Hepatocyte (in vitro differentiated cells): ENCODE measurements around the gene GORAB. TPM values are rescaled to one million over a fixed set of nuclear protein-coding genes. Genes with fewer than 3 reads are reported as not detected.

ENCODE experiments used
- DNase-seq: peaks from one replicate; pipeline ENCODE4 v3.0.0-alpha.2; 2016; ENCODE audit warnings: low spot score
- H2AFZ ChIP-seq: fragments of 200-600 bp; sonication (generic); 2 replicates; pipeline ENCODE4 v1.6.0; 2016; ENCODE audit warnings: antibody characterized with exemption, mild to moderate bottlenecking
- H3K27ac ChIP-seq: fragments of 200-600 bp; sonication (generic); 2 replicates; pipeline ENCODE4 v1.5.1; 2016; ENCODE audit warnings: mild to moderate bottlenecking
- H3K27me3 ChIP-seq: fragments of 200-600 bp; sonication (generic); 2 replicates; pipeline ENCODE4 v1.6.1; 2016
- H3K36me3 ChIP-seq: fragments of 200-600 bp; sonication (generic); replicated peaks from 2 replicates; pipeline ENCODE4 v1.5.1; 2016; ENCODE audit warnings: low read depth; ENCODE audit not compliant: insufficient read depth
- H3K4me1 ChIP-seq: fragments of 200-600 bp; sonication (generic); 2 replicates; pipeline ENCODE4 v1.5.1; 2016; ENCODE audit warnings: mild to moderate bottlenecking, moderate library complexity; ENCODE audit not compliant: insufficient read depth
- H3K4me2 ChIP-seq: fragments of 200-600 bp; sonication (generic); 2 replicates; pipeline ENCODE4 v1.6.0; 2016
- H3K4me3 ChIP-seq: fragments of 200-600 bp; sonication (generic); 2 replicates; pipeline ENCODE4 v1.5.1; 2016; ENCODE audit warnings: mild to moderate bottlenecking
- H3K79me2 ChIP-seq: fragments of 200-600 bp; sonication (generic); 2 replicates; pipeline ENCODE4 v1.6.0; 2017; ENCODE audit warnings: mild to moderate bottlenecking
- H3K9me2 ChIP-seq: fragments of 200-600 bp; sonication (generic); replicated peaks from 2 replicates; pipeline ENCODE4 v1.6.0; 2017; ENCODE audit warnings: mild to moderate bottlenecking; ENCODE audit not compliant: insufficient read depth
- H3K9me3 ChIP-seq: fragments of 200-600 bp; sonication (generic); 2 replicates; pipeline ENCODE4 v1.5.1; 2016; ENCODE audit warnings: low read depth, mild to moderate bottlenecking
- H4K20me1 ChIP-seq: fragments of 200-600 bp; sonication (generic); 2 replicates; pipeline ENCODE4 v1.6.0; 2016; ENCODE audit warnings: mild to moderate bottlenecking; ENCODE audit not compliant: insufficient read depth, poor library complexity, severe bottlenecking
- EZH2 ChIP-seq: fragments of 200-600 bp; sonication (generic); IDR thresholded peaks from 2 replicates; pipeline ENCODE4 v1.6.1; 2016; ENCODE audit warnings: antibody characterized with exemption, mild to moderate bottlenecking, borderline replicate concordance
- EZH2phosphoT487 ChIP-seq: fragments of 200-600 bp; sonication (generic); IDR thresholded peaks from one replicate; pipeline ENCODE4 v1.6.1; 2018; ENCODE audit warnings: antibody characterized with exemption, mild to moderate bottlenecking, low read depth, moderate library complexity; ENCODE audit not compliant: unreplicated experiment, severe bottlenecking
- WGBS: methylation state at CpG from one replicate; pipeline ENCODE4 v1.1.6; 2016; ENCODE audit warnings: low lambda C conversion rate; ENCODE audit errors: missing lambda C conversion rate; 5-methylcytosine and 5-hydroxymethylcytosine counted together
- polyA plus RNA-seq: library from polyadenylated mRNA; unstranded; fragments of >200 nt; fragmentation: Nextera tagmentation; extraction: Ambion mirVana; gene quantifications from 2 replicates; pipeline ENCODE4 v1.2.1, GENCODE V29; 2016
- total RNA-seq: library from RNA; depleted of rRNA; stranded (reverse); fragments of >200 nt; gene quantifications from 2 replicates; pipeline ENCODE4 v1.2.3, GENCODE V29; 2014
- TF ChIP-seq, protein P1 (sequence below): fragments of 200-600 bp; sonication (generic); IDR thresholded peaks from 2 replicates; pipeline ENCODE4 v1.5.1; 2016; ENCODE audit warnings: antibody characterized with exemption, mild to moderate bottlenecking; ENCODE audit not compliant: poor library complexity

Gene GORAB
- total and polyA plus RNA-seq, 2 experiments from 2014 or later, result 10.9 to 13.7 TPM

DNA sequence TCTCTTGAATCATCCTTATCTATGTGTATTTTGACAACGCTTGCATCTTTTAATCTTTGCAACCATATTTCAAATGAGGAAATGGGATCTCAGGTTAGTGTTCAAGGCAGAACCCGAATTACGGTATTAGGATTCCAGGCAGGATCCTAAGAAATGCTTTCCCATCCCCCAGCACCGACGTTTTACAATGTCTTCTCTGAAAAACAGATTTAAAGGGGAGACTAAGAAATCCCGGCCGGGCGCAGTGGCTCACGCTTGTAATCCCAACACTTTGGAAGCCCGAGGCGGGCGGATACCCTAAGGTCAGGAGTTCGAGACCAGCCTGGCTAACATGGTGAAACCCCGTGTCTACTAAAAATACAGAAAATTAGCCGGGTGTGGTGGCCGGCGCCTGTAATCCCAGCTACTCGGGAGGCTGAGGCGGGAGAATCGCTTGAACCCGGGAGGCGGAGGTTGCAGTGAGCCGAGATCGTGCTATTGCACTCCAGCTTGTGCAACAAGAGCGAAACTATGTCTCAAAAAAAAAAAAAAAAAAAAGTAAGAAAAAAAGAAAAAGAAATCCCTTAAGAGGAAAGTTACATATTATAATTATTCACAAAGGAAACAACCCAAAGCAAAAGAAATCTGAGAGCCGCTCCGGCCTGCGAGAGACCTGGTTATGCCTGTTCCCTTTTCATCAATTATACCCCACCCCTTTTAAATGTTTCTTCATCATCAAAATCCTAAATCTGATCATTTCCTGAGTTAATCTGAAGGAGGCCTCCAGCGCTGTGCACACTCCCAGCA, 801 bp upstream of the GORAB start:
- peaks cover 2% of the 10 kb centered on the region for H3K27me3 ChIP-seq
- 50% methylated on average over 29 of the region's 29 CpGs for WGBS
- H2AFZ ChIP-seq, result peak overlapping the region; percentile 85
- H3K4me3 ChIP-seq, result peak overlapping the region; percentile 50
- H3K27ac ChIP-seq, result peak overlapping the region; percentile 98
- no peaks in the 10 kb centered on the region for H3K4me1 ChIP-seq
- peaks cover 36% of the 10 kb centered on the region for H3K79me2 ChIP-seq
- no peaks in the 10 kb centered on the region for H3K36me3 ChIP-seq
- H3K9me2 ChIP-seq, result no peaks in the 10 kb centered on the region
- H3K4me2 ChIP-seq, result peak overlapping the region; percentile 86
- no peaks in the 10 kb centered on the region for H3K9me3 ChIP-seq
- no peak for DNase-seq
- TF ChIP-seq, protein P1, sequence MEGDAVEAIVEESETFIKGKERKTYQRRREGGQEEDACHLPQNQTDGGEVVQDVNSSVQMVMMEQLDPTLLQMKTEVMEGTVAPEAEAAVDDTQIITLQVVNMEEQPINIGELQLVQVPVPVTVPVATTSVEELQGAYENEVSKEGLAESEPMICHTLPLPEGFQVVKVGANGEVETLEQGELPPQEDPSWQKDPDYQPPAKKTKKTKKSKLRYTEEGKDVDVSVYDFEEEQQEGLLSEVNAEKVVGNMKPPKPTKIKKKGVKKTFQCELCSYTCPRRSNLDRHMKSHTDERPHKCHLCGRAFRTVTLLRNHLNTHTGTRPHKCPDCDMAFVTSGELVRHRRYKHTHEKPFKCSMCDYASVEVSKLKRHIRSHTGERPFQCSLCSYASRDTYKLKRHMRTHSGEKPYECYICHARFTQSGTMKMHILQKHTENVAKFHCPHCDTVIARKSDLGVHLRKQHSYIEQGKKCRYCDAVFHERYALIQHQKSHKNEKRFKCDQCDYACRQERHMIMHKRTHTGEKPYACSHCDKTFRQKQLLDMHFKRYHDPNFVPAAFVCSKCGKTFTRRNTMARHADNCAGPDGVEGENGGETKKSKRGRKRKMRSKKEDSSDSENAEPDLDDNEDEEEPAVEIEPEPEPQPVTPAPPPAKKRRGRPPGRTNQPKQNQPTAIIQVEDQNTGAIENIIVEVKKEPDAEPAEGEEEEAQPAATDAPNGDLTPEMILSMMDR, result no peak
- no peak for TF ChIP-seq EZH2phosphoT487
- TF ChIP-seq EZH2, result no peak
- no peaks in the 10 kb centered on the region for H4K20me1 ChIP-seq

DNA sequence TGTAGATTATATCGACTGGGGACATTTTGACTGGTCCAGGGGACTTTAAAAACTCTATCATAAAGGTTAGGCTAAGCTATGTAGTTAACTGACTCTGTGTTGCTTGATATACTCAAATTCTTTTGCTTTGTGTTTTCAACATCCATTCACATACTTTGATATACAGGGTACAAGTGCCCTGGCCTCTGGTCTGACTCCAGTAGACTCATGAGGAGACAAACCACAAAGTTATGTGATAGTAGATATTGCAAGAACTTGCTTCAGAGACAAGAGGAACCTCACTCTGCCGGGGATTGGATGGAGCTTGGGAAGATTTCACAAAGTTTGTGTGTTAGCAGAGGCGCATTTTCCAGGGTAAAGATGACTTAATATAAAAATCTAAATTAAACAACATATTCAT, 1.3 kb downstream of the GORAB start:
- Histone ChIP-seq H3K9me3 (no peaks in the 10 kb centered on the region), H4K20me1 (no peaks in the 10 kb centered on the region), H3K9me2 (no peaks in the 10 kb centered on the region), H3K4me2 (peak overlapping the region; percentile 86), H3K27ac (no peak overlapping the region), H3K36me3 (no peaks in the 10 kb centered on the region), H3K4me3 (peak overlapping the region; percentile 50), H2AFZ (no peak overlapping the region), H3K79me2 (peaks cover 50% of the 10 kb centered on the region), H3K27me3 (no peaks in the 10 kb centered on the region), H3K4me1 (no peaks in the 10 kb centered on the region)
- 89% methylated on average over 3 of the region's 3 CpGs for WGBS
- DNase-seq, result no peak
- no peak for TF ChIP-seq EZH2
- TF ChIP-seq, protein P1, result no peak
- no peak for TF ChIP-seq EZH2phosphoT487

DNA sequence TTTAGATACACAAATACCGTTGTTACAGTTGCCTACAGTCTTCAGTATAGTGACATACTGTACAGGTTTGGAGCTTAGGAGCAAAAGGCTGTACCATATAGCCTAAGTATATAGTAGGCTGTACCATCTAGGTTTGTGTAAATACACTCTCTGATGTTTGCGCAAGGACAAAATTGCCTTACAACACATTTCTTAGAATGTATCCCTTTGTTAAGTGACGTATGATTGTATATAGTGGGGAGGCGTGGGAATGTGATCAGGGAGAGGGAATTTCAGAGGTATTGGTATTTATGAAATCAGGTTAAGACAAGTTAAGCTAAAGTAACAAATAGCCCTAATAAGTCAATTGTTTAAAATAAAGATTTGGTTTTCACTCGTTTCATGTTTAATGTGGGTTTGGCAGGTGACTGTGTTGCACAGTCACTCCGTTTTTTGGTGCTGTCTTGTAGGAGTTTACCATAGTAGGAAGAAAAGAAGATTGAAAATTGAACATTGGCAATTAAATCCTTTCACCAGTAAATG, 2.7 kb downstream of the GORAB start:
- no peaks in the 10 kb centered on the region for H4K20me1 ChIP-seq
- no peak overlapping the region for H3K4me2 ChIP-seq
- WGBS, result 85% methylated on average over 6 of the region's 6 CpGs
- H3K27me3 ChIP-seq, result no peaks in the 10 kb centered on the region
- no peaks in the 10 kb centered on the region for H3K9me2 ChIP-seq
- peaks cover 58% of the 10 kb centered on the region for H3K79me2 ChIP-seq
- H3K4me1 ChIP-seq, result no peaks in the 10 kb centered on the region
- no peaks in the 10 kb centered on the region for H3K36me3 ChIP-seq
- no peak overlapping the region for H3K4me3 ChIP-seq
- no peak overlapping the region for H3K27ac ChIP-seq
- DNase-seq, result no peak
- no peaks in the 10 kb centered on the region for H3K9me3 ChIP-seq
- TF ChIP-seq, protein P1, result no peak
- TF ChIP-seq EZH2, result no peak
- TF ChIP-seq EZH2phosphoT487, result no peak
- H2AFZ ChIP-seq, result no peak overlapping the region
